ENCODE results near the gene ITGB2.
"Not testable (repeated sequence)": the region's sequence is repeated elsewhere in the genome, so short reads cannot be mapped to it uniquely, and the experiment has no call there.

Gene ITGB2

GRCh38 chr21:44879238-44879637 is 41.5 kb downstream of the ITGB2 start:
- DNase-seq = not testable (repeated sequence)

- DNase-seq = no peak
Observed at GRCh38 chr21:44878053-44878982, 42.4 kb downstream of the ITGB2 start.

- DNase-seq = no peak
Observed at GRCh38 chr21:44876849-44877575, 43.7 kb downstream of the ITGB2 start.

GRCh38 chr21:44875316-44875700 is 45.4 kb downstream of the ITGB2 start:
- peak in 1 of 2 experiments; percentile 65 for DNase-seq

- peak in 1 of 2 experiments; percentile 44 for DNase-seq
Observed at GRCh38 chr21:44874497-44875315, 46.0 kb downstream of the ITGB2 start.

GRCh38 chr21:44874240-44874496 is 46.5 kb downstream of the ITGB2 start:
- no peak for DNase-seq

- peak; percentile 98 for DNase-seq
Observed at GRCh38 chr21:44873356-44874239, 47.1 kb downstream of the ITGB2 start, which contains the start of gene PTTG1IP. Gene PTTG1IP, minus strand, starts transcription at chr21:44873690. Its CDS starts 74 bp downstream, at chr21:44873616.

GRCh38 chr21:44872649-44873355 is 47.9 kb downstream of the ITGB2 start:
- DNase-seq = peak in 1 of 2 experiments; percentile 24

GRCh38 chr21:44872323-44872648 is 48.4 kb downstream of the ITGB2 start:
- DNase-seq = no peak

GRCh38 chr21:44871576-44872269 is 49.0 kb downstream of the ITGB2 start:
- no peak for DNase-seq

- no peak for DNase-seq
Observed at GRCh38 chr21:44870748-44871495, 49.8 kb downstream of the ITGB2 start.

- DNase-seq = no peak
Observed at GRCh38 chr21:44869781-44870747, 50.6 kb downstream of the ITGB2 start.

GRCh38 chr21:44868707-44869106 is 52.0 kb downstream of the ITGB2 start:
- no peak for DNase-seq

- DNase-seq = no peak
Observed at GRCh38 chr21:44867999-44868700, 52.5 kb downstream of the ITGB2 start.

- no peak for DNase-seq
Observed at GRCh38 chr21:44867464-44867863, 53.2 kb downstream of the ITGB2 start.

GRCh38 chr21:44866780-44867179 is 53.9 kb downstream of the ITGB2 start:
- peak; percentile 49 to 88 for DNase-seq

- DNase-seq = no peak
Observed at GRCh38 chr21:44865561-44866280, 55.0 kb downstream of the ITGB2 start.
